Endothelial cell of umbilical vein (primary cell): ENCODE data around the gene NCOA3. TPM values are rescaled to one million over a fixed set of nuclear protein-coding genes. Genes with fewer than 3 reads are reported as not detected.

ENCODE experiments used
- BruUV-seq: library from RNA; stranded (reverse); fragments of 400-500 nt; replicated peaks from 2 replicates; lab custom pipeline; 2021; lab: Mats Ljungman, UMichigan
- CTCF ChIA-PET: fragments of 300-600, 350-600 bp; sonication (Branson Sonifier 250); formaldehyde crosslinking; loops from one replicate; lab custom pipeline; 2021; ENCODE audit warnings: antibody characterized with exemption, inconsistent platforms; lab: Charles Lee
- POLR2A ChIA-PET: fragments of 300-600, 350-600 bp; sonication (Branson Sonifier 250); formaldehyde crosslinking; loops from one replicate; lab custom pipeline; 2021; ENCODE audit warnings: antibody characterized with exemption, inconsistent platforms; lab: Charles Lee
- DNase-seq: peaks from one replicate; pipeline ENCODE4 v3.0.0-alpha.2; 2011; ENCODE audit warnings: low read depth, low spot score
- FAIRE-seq: peaks from 2 replicates; lab custom pipeline; 2011; peaks lifted over from hg19 to GRCh38; lab: Jason Lieb, UNC
- H2AFZ ChIP-seq: 2 replicates; pipeline ENCODE4 v1.6.0; 2012; ENCODE audit warnings: low read depth, low read length, control low read depth, inconsistent platforms
- H3K27ac ChIP-seq: 2 replicates; pipeline ENCODE4 v1.5.1; 2011; ENCODE audit warnings: low read depth, mild to moderate bottlenecking, control low read depth, low read length, moderate library complexity; ENCODE audit not compliant: insufficient read depth
- H3K27me3 ChIP-seq, 2 experiments: 2 replicates each; pipeline versions ENCODE4 v1.6.0 to v1.6.1; 2011; ENCODE audit warnings: low read length in 2 of 2, mixed read lengths in 1 of 2; ENCODE audit not compliant: control insufficient read depth in 2 of 2, insufficient read depth in 2 of 2
- H3K36me3 ChIP-seq, 2 experiments: 2 replicates in 1 of 2; 3 replicates in 1 of 2; pipeline ENCODE4 v1.5.1; 2011; ENCODE audit warnings: low read length in 2 of 2, mild to moderate bottlenecking in 1 of 2, moderate library complexity in 1 of 2; ENCODE audit not compliant: control insufficient read depth in 2 of 2, insufficient read depth in 2 of 2; ENCODE audit errors: extremely low read depth in 1 of 2
- H3K4me1 ChIP-seq: 3 replicates; pipeline ENCODE4 v1.5.1; 2011; ENCODE audit warnings: mild to moderate bottlenecking, low read length; ENCODE audit not compliant: control insufficient read depth, insufficient read depth; ENCODE audit errors: extremely low read depth
- H3K4me2 ChIP-seq: 2 replicates; pipeline ENCODE4 v1.6.1; 2011; ENCODE audit warnings: low read length, control low read depth, mixed read lengths; ENCODE audit not compliant: insufficient read depth
- H3K4me3 ChIP-seq, 3 experiments: fragments of 200-600 bp in 1 of 3; sonication (generic), shearing (Covaris generic) in 1 of 3; replicated peaks in 1 of 3; 2 replicates each; pipeline ENCODE4 v1.5.1; 2011 to 2016; ENCODE audit warnings: control low read depth in 3 of 3, low read length in 3 of 3, mild to moderate bottlenecking in 2 of 3, inconsistent platforms in 1 of 3, low read depth in 1 of 3, moderate library complexity in 1 of 3; ENCODE audit not compliant: insufficient read depth in 1 of 3
- H3K79me2 ChIP-seq: 2 replicates; pipeline ENCODE4 v1.6.0; 2012; ENCODE audit warnings: low read length, inconsistent platforms; ENCODE audit not compliant: control insufficient read depth, insufficient read depth
- H3K9ac ChIP-seq: replicated peaks from 2 replicates; pipeline ENCODE3; 2011; ENCODE audit warnings: low read length, control low read depth; ENCODE audit not compliant: insufficient read depth; ENCODE audit errors: extremely low read depth
- H3K9me1 ChIP-seq: replicated peaks from 3 replicates; pipeline ENCODE4 v1.6.0; 2011; ENCODE audit warnings: mild to moderate bottlenecking, low read length; ENCODE audit not compliant: control insufficient read depth, insufficient read depth; ENCODE audit errors: extremely low read depth
- H3K9me3 ChIP-seq: replicated peaks from 2 replicates; pipeline ENCODE4 v1.5.1; 2012; ENCODE audit warnings: low read length, inconsistent platforms; ENCODE audit not compliant: control insufficient read depth, insufficient read depth
- H4K20me1 ChIP-seq: replicated peaks from 2 replicates; pipeline ENCODE3; 2011; ENCODE audit warnings: mild to moderate bottlenecking, low read length; ENCODE audit not compliant: control insufficient read depth, insufficient read depth; ENCODE audit errors: extremely low read depth
- EZH2 ChIP-seq: IDR thresholded peaks from 2 replicates; pipeline ENCODE4 v1.6.1; 2012; ENCODE audit warnings: borderline replicate concordance, low read depth, mild to moderate bottlenecking, moderate library complexity, low read length, inconsistent platforms; ENCODE audit not compliant: severe bottlenecking
- FOS ChIP-seq: IDR thresholded peaks from 2 replicates; pipeline ENCODE4 v1.6.1; 2011; ENCODE audit warnings: mild to moderate bottlenecking, low read length, moderate library complexity, borderline replicate concordance; ENCODE audit not compliant: insufficient read depth
- GATA2 ChIP-seq: IDR thresholded peaks from 2 replicates; pipeline ENCODE4 v1.7.0; 2011; ENCODE audit warnings: low read depth, mild to moderate bottlenecking, moderate library complexity, mixed read lengths, low read length; ENCODE audit not compliant: insufficient read length, insufficient read depth
- JUN ChIP-seq: IDR thresholded peaks from 2 replicates; pipeline ENCODE4 v1.6.1; 2011; ENCODE audit warnings: borderline replicate concordance, low read depth; ENCODE audit not compliant: insufficient read length, insufficient read depth
- MYC ChIP-seq: IDR thresholded peaks from one replicate; pipeline ENCODE4 v1.6.1; 2011; ENCODE audit warnings: mild to moderate bottlenecking, low read depth, low read length
- POLR2A ChIP-seq: IDR thresholded peaks from 2 replicates; pipeline ENCODE4 v1.6.1; 2012; ENCODE audit warnings: low read depth, mild to moderate bottlenecking, control low read depth, low read length
- POLR2AphosphoS5 ChIP-seq: IDR thresholded peaks from 2 replicates; pipeline ENCODE4 v1.6.1; 2012; ENCODE audit warnings: low read depth, mild to moderate bottlenecking, control low read depth, low read length, moderate library complexity; ENCODE audit not compliant: insufficient read depth
- dilution Hi-C: fragments of 300-500 bp; cut with MboI; formaldehyde crosslinking; loops from one replicate; pipeline ENCODE4 v1.15.0; 2019; ENCODE audit warnings: low sequenced_read_pairs; ENCODE audit not compliant: extremely low pct_ligation_motif_present
- intact Hi-C: fragments of 100-400 bp; cut with micrococcal nuclease; formaldehyde crosslinking; loops from one replicate; pipeline ENCODE4 v1.10.0; 2022
- polyA plus RNA-seq, 4 experiments: library from polyadenylated mRNA; depleted of rRNA in 3 of 4; stranded (reverse) in 3 of 4; unstranded in 1 of 4; fragments of >200 nt; gene quantifications; 2 replicates each; pipeline versions ENCODE4 v1.2.1 to v1.2.3, GENCODE V29; 2011 to 2012; ENCODE audit warnings: missing spikeins in 1 of 4
- total RNA-seq: library from RNA; stranded (reverse); gene quantifications from 2 replicates; pipeline ENCODE4 v1.2.3, GENCODE V29; 2021
- TF ChIP-seq, protein P1 (sequence below), 2 donors: IDR thresholded peaks; 1 replicate in 1 of 2; 2 replicates in 1 of 2; pipeline ENCODE4 v1.5.1; 2011; ENCODE audit warnings: low read length in 2 of 2, mild to moderate bottlenecking in 2 of 2, moderate library complexity in 2 of 2, control low read depth in 1 of 2, inconsistent platforms in 1 of 2, low read depth in 1 of 2; ENCODE audit not compliant: insufficient read depth in 1 of 2; ENCODE audit errors: extremely low read depth in 1 of 2
- TF ChIP-seq, protein P2 (sequence below): IDR thresholded peaks from 2 replicates; pipeline ENCODE4 v1.6.1; 2011; ENCODE audit not compliant: insufficient read depth, insufficient read length

NCOA3 gene
- total and polyA plus RNA-seq, 2 donors (not counting 3 experiments of a cell fraction or from before 2014, with no cell fraction given), result 12.0 to 35.6 TPM

GRCh38 chr20:47480239-47480638 lies 21.4 kb upstream of the NCOA3 start:
- no peak overlapping the region for H3K9ac ChIP-seq
- TF ChIP-seq FOS (no peak), GATA2 (no peak), JUN (no peak), POLR2AphosphoS5 (no peak)
- TF ChIP-seq, protein P1, sequence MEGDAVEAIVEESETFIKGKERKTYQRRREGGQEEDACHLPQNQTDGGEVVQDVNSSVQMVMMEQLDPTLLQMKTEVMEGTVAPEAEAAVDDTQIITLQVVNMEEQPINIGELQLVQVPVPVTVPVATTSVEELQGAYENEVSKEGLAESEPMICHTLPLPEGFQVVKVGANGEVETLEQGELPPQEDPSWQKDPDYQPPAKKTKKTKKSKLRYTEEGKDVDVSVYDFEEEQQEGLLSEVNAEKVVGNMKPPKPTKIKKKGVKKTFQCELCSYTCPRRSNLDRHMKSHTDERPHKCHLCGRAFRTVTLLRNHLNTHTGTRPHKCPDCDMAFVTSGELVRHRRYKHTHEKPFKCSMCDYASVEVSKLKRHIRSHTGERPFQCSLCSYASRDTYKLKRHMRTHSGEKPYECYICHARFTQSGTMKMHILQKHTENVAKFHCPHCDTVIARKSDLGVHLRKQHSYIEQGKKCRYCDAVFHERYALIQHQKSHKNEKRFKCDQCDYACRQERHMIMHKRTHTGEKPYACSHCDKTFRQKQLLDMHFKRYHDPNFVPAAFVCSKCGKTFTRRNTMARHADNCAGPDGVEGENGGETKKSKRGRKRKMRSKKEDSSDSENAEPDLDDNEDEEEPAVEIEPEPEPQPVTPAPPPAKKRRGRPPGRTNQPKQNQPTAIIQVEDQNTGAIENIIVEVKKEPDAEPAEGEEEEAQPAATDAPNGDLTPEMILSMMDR (IDR thresholded peaks at IDR 0.05; ENCODE audit: extremely low read depth in 1 of 2, insufficient read depth in 1 of 2, low read depth in 1 of 2, low read length in 2 of 2), result no peak
- FAIRE-seq, result no peak
- intact Hi-C loops, result no loop called here
- no TSS peak for BruUV-seq
- no peak overlapping the region for H3K27ac ChIP-seq
- POLR2A ChIA-PET, result no interaction called here
- no peak overlapping the region for H3K4me2 ChIP-seq
- H3K27me3 ChIP-seq, result no peaks in the 10 kb centered on the region
- H3K4me1 ChIP-seq, result no peaks in the 10 kb centered on the region
- H3K36me3 ChIP-seq, result no peaks in the 10 kb centered on the region
- H3K9me1 ChIP-seq, result no peaks in the 10 kb centered on the region
- no peaks in the 10 kb centered on the region for H3K79me2 ChIP-seq
- H3K9me3 ChIP-seq, result no peaks in the 10 kb centered on the region
- dilution Hi-C loops, result no loop called here
- no peaks in the 10 kb centered on the region for H4K20me1 ChIP-seq
- CTCF ChIA-PET, result interaction anchor here (0.9 kb wide), 1 partner anchor 141 kb away, joined by 3 read pairs; no protein-coding TSS in a partner anchor
- no peak for DNase-seq
- no peak overlapping the region for H3K4me3 ChIP-seq
- no peak overlapping the region for H2AFZ ChIP-seq

- Histone ChIP-seq H3K4me2 (no peak overlapping the region), H3K9ac (no peak overlapping the region), H3K4me3 (no peak overlapping the region), H3K4me1 (no peaks in the 10 kb centered on the region), H3K79me2 (no peaks in the 10 kb centered on the region), H3K27me3 (no peaks in the 10 kb centered on the region), H3K27ac (no peak overlapping the region), H4K20me1 (no peaks in the 10 kb centered on the region), H2AFZ (no peak overlapping the region), H3K9me1 (no peaks in the 10 kb centered on the region), H3K9me3 (no peaks in the 10 kb centered on the region), H3K36me3 (no peaks in the 10 kb centered on the region)
- ChIA-PET CTCF (interaction anchor here (0.9 kb wide), 1 partner anchor 140 kb away, joined by 3 read pairs; no protein-coding TSS in a partner anchor), POLR2A (no interaction called here)
- TF ChIP-seq, protein P1 (IDR thresholded peaks at IDR 0.05; ENCODE audit: extremely low read depth in 1 of 2, insufficient read depth in 1 of 2, low read depth in 1 of 2, low read length in 2 of 2), result no peak
- TF ChIP-seq GATA2 (no peak), FOS (no peak), POLR2A (no peak), MYC (no peak), JUN (no peak), EZH2 (no peak), POLR2AphosphoS5 (no peak)
- TF ChIP-seq, protein P2, sequence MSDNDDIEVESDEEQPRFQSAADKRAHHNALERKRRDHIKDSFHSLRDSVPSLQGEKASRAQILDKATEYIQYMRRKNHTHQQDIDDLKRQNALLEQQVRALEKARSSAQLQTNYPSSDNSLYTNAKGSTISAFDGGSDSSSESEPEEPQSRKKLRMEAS, result no peak
- intact Hi-C loops, result no loop called here
- FAIRE-seq, result no peak
- no peak for DNase-seq
- no TSS peak for BruUV-seq
- dilution Hi-C loops, result no loop called here
Measured at GRCh38 chr20:47480705-47481104, 21.0 kb upstream of the NCOA3 start.
